Activated gamma-delta T cell treated with anti-CD3 and anti-CD28 coated beads, Interleukin-2, amount 50 U/mL, for 16 hours (primary cell): ENCODE measurements around the gene AHRR.

Source experiments
- DNase-seq: peaks from one replicate; pipeline ENCODE4 v3.0.0-alpha.2; 2020; ENCODE audit warnings: low read depth

AHRR gene

GRCh38 chr5:321726-322251 is 275 bp downstream of the AHRR start:
- DNase-seq: no peak

GRCh38 chr5:322281-322941 is 897 bp downstream of the AHRR start:
- DNase-seq: no peak

GRCh38 chr5:322942-323879 is 1.7 kb downstream of the AHRR start:
- DNase-seq: no peak

- DNase-seq: no peak
Observed at GRCh38 chr5:324736-325612, 3.5 kb downstream of the AHRR start.

GRCh38 chr5:326109-326508 is 4.6 kb downstream of the AHRR start:
- no peak for DNase-seq

GRCh38 chr5:329121-329735 is 7.7 kb downstream of the AHRR start:
- DNase-seq: no peak

- no peak for DNase-seq
Observed at GRCh38 chr5:329768-330167, 8.3 kb downstream of the AHRR start.

GRCh38 chr5:332843-333242 is 11.3 kb downstream of the AHRR start:
- no peak for DNase-seq

GRCh38 chr5:333945-334344 is 12.4 kb downstream of the AHRR start:
- DNase-seq: no peak

GRCh38 chr5:334903-335739 is 13.6 kb downstream of the AHRR start:
- no peak for DNase-seq

- DNase-seq: no peak
Observed at GRCh38 chr5:335740-336038, 14.2 kb downstream of the AHRR start.

- no peak for DNase-seq
Observed at GRCh38 chr5:337563-338130, 16.1 kb downstream of the AHRR start.

- no peak for DNase-seq
Observed at GRCh38 chr5:342501-343460, 21.3 kb downstream of the AHRR start.

- no peak for DNase-seq
Observed at GRCh38 chr5:343461-344401, 22.2 kb downstream of the AHRR start.

- no peak for DNase-seq
Observed at GRCh38 chr5:344668-345067, 23.2 kb downstream of the AHRR start.

- no peak for DNase-seq
Observed at GRCh38 chr5:345404-346195, 24.1 kb downstream of the AHRR start.

GRCh38 chr5:346229-346935 is 24.9 kb downstream of the AHRR start:
- no peak for DNase-seq
